Kidney epithelial cell (primary cell): Measurements from ENCODE around the gene BRD3. TPM values are rescaled to one million over a fixed set of nuclear protein-coding genes. Genes with fewer than 3 reads are reported as not detected.

Experiments used
- DNase-seq: peaks from one replicate; pipeline ENCODE4 v3.0.0-alpha.2; 2010; ENCODE audit warnings: low read depth
- H3K27me3 ChIP-seq: 2 replicates; pipeline ENCODE4 v1.6.0; 2011; ENCODE audit warnings: low read length; ENCODE audit not compliant: control insufficient read depth, insufficient read depth
- H3K36me3 ChIP-seq: 2 replicates; pipeline ENCODE4 v1.5.1; 2011; ENCODE audit warnings: low read length; ENCODE audit not compliant: control insufficient read depth, insufficient read depth
- H3K4me3 ChIP-seq: 2 replicates; pipeline ENCODE4 v1.5.1; 2011; ENCODE audit warnings: low read depth, mild to moderate bottlenecking, control low read depth, low read length
- CTCF ChIP-seq: IDR thresholded peaks from 2 replicates; pipeline ENCODE4 v1.5.1; 2011; ENCODE audit warnings: mild to moderate bottlenecking, moderate library complexity, low read length, control low read depth, inconsistent platforms; ENCODE audit not compliant: insufficient read depth, poor library complexity, severe bottlenecking
- total RNA-seq: library from RNA; depleted of rRNA; stranded (reverse); fragments of >200 nt; gene quantifications from 2 replicates; pipeline ENCODE4 v1.2.3, GENCODE V29; 2015

The BRD3 gene
- total RNA-seq, 1 donor from 2014 or later: 23.3 TPM

DNA sequence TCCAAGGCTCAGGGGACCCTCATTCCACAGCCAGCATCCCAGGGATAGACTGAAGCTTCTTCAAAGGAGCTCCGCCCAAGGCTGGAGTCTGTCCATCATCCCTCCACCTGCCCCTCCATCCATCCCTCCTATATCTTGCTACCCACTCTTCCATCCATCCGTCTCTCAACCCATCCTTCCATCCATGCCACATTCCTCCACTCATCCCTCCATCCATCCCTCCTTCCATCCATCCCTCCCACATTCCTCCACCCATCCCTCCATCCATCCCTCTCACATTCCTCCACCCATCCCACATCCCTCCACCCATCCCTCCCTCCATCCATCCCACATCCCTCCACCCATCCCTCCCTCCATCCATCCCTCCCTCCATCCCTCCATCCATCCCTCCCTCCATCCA is 70.2 kb downstream of the BRD3 start:
- TF ChIP-seq CTCF: no peak
- no peaks in the 10 kb centered on the region for H3K27me3 ChIP-seq
- H3K36me3 ChIP-seq: no peaks in the 10 kb centered on the region
- H3K4me3 ChIP-seq: no peak overlapping the region
- no peak for DNase-seq

DNA sequence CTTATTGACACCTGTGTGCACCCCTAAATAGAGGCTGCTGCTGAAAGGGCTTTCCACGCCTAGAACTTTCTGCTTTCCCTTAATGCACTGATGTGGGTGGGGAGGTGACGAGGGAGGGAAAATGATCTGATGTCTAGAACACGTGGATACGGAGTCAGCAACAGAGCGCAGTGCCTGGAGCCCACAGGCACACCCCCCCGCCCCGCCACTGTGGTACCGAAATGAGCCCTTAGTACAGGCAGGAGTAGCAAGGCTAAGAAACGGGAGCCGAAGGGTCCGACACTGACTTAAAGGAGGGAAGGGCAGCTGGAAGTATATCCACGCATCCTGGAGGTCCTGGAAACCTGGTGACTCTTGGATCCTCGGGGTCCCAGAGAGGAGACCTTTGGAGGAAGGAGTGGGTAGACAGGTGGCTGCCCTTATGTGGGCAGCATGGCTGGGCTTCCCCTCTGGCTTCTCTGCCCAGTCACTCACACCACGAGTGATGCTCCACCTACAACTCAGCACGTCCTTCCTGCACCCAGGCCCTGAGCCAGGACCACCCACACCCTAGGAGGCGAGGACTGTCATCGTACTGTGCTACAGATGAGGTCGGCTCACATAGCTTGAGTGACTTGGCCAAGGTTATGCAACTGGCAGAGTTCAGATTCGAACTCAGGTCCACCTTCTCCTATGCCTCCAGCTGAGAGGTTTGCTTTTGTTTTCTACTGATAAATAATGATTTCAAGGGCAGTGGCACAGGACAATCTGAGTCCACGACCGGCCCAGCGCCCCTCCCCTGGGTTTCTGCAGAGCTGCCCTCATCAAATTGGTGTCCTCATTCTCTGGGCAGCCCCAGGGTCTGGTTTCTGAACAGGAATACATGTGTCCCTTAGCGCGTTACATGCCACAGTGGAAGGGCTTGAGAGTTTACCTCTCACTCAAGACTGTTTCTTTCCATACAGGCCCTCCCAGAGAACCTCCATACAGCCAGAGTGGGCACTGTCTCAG is 71.0 kb downstream of the BRD3 start:
- TF ChIP-seq CTCF: no peak
- Histone ChIP-seq H3K4me3 (no peak overlapping the region), H3K27me3 (no peaks in the 10 kb centered on the region), H3K36me3 (no peaks in the 10 kb centered on the region)
- no peak for DNase-seq

GRCh38 chr9:133995012-133995896 is 72.6 kb downstream of the BRD3 start:
- DNase-seq: no peak
- no peak overlapping the region for H3K4me3 ChIP-seq
- no peaks in the 10 kb centered on the region for H3K27me3 ChIP-seq
- H3K36me3 ChIP-seq: no peaks in the 10 kb centered on the region
- peak; percentile 39 for TF ChIP-seq CTCF

DNA sequence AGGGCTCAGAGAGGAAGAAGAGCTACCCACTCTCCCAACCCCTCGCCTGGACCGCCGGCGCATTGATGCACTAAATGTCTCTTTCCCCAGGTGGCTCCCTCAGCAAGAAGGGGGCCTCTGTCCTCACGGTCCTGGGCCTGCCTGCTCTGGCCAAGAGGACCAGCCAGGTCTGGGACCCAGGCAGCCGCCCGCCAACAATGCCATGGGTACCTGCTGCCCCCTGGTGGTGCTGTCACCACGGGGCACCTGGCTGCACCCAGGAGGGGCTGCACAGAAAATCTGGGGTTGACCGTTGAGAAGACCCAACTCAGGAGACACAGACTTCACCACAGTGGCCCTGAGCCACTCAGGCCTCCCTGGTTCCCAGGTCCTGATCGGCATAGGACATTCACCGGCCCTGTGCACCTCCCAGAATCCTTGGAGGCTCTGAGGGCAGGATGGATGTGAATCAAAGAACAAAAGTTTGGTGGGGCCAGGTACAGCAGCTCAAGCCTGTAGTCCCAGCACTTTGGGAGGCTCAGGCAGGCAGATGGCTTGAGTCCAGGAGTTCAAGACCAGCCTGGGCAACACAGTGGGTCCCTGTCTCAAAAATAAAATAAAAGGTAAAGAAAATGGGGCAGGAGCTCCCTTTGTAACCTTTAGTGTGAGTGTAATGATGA is 73.3 kb downstream of the BRD3 start:
- Histone ChIP-seq H3K27me3 (no peaks in the 10 kb centered on the region), H3K36me3 (no peaks in the 10 kb centered on the region), H3K4me3 (no peak overlapping the region)
- DNase-seq: no peak
- TF ChIP-seq CTCF: peak; percentile 98

DNA sequence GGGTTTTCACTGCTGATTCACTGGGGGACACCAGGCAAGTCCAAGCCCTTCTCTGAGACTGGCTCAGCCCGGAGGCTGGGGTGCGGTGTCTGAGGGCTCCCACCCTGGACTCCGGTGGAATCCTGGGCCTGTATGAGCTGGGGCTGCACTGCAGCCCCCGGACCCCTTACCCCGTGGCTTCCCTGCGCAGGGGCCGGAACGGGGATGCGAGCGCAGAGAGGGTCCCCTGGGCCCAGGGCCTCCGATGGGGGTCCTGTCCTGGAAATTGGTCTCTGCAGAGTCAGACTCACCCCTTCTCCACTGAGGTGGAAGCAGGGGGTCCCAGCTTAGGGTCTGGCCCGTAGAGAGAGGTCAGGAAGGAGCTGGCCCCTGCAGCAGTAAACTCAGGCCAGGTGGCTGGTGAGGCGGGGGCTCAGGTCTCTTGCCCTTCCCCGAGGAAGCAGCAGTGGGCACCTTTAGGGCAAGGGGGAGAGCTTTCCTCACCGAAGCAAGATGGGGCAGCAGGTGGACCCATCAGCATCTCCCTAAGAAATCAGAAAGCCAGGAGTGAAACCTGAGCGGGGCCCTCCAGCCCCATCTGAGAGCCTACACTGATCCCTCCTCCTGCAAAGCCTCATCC is 74.1 kb downstream of the BRD3 start:
- TF ChIP-seq CTCF: no peak
- Histone ChIP-seq H3K4me3 (peak overlapping the region; percentile 78), H3K27me3 (no peaks in the 10 kb centered on the region), H3K36me3 (no peaks in the 10 kb centered on the region)
- no peak for DNase-seq
